CD14-positive monocyte (primary cell): ENCODE measurements around the gene PKNOX2. TPM values are rescaled to one million over a fixed set of nuclear protein-coding genes. Genes with fewer than 3 reads are reported as not detected.

Source experiments
- DNase-seq, 3 donors: peaks; one replicate each; pipeline ENCODE4 v3.0.0-alpha.2; 2011 to 2022
- H2AFZ ChIP-seq: 2 replicates; pipeline ENCODE4 v1.6.0; 2012; ENCODE audit warnings: mild to moderate bottlenecking, low read depth, low read length, inconsistent platforms; ENCODE audit not compliant: insufficient read depth, poor library complexity, severe bottlenecking
- H3K27ac ChIP-seq, 2 donors: 1 replicate in 1 of 2; 2 replicates in 1 of 2; pipeline ENCODE4 v1.5.1; 2012 to 2013; ENCODE audit warnings: low read length in 2 of 2, control low read depth in 1 of 2, inconsistent platforms in 1 of 2, low read depth in 1 of 2, mild to moderate bottlenecking in 1 of 2
- H3K27me3 ChIP-seq, 2 donors: one replicate each; pipeline versions ENCODE4 v1.6.0 to v1.6.1; 2011 to 2013; ENCODE audit warnings: low read length in 2 of 2; ENCODE audit not compliant: control insufficient read depth in 2 of 2, insufficient read depth in 2 of 2
- H3K36me3 ChIP-seq, 2 donors: replicated peaks in 1 of 2; 1 replicate in 1 of 2; 2 replicates in 1 of 2; pipeline versions ENCODE4 v1.5.1 to v1.6.1; 2012 to 2013; ENCODE audit warnings: low read length in 2 of 2, control low read depth in 1 of 2, inconsistent platforms in 1 of 2, mild to moderate bottlenecking in 1 of 2; ENCODE audit not compliant: insufficient read depth in 2 of 2, control insufficient read depth in 1 of 2
- H3K4me1 ChIP-seq, 2 donors: 1 replicate in 1 of 2; 2 replicates in 1 of 2; pipeline versions ENCODE4 v1.5.1 to v1.6.1; 2012 to 2013; ENCODE audit warnings: low read length in 2 of 2, control low read depth in 1 of 2, inconsistent platforms in 1 of 2, mild to moderate bottlenecking in 1 of 2, moderate library complexity in 1 of 2; ENCODE audit not compliant: insufficient read depth in 2 of 2, control insufficient read depth in 1 of 2
- H3K4me2 ChIP-seq: replicated peaks from 2 replicates; pipeline ENCODE3; 2012; ENCODE audit warnings: low read length, moderate library complexity, mild to moderate bottlenecking; ENCODE audit not compliant: poor library complexity, severe bottlenecking; ENCODE audit errors: extremely low read depth
- H3K4me3 ChIP-seq, 3 experiments: fragments of 200-600 bp in 1 of 3; sonication (generic) in 1 of 3; replicated peaks in 1 of 3; 1 replicate in 2 of 3; 2 replicates in 1 of 3; pipeline ENCODE4 v1.5.1; 2011 to 2013; ENCODE audit warnings: low read length in 3 of 3, mild to moderate bottlenecking in 3 of 3, control low read depth in 2 of 3, low read depth in 2 of 3, inconsistent platforms in 1 of 3, moderate library complexity in 1 of 3
- H3K79me2 ChIP-seq: 2 replicates; pipeline ENCODE4 v1.6.0; 2012; ENCODE audit warnings: mild to moderate bottlenecking, control low read depth, inconsistent platforms, low read length, moderate library complexity; ENCODE audit not compliant: insufficient read depth
- H3K9ac ChIP-seq: 2 replicates; pipeline ENCODE4 v1.6.0; 2017; ENCODE audit warnings: low read length, mild to moderate bottlenecking; ENCODE audit not compliant: insufficient read depth, poor library complexity, severe bottlenecking
- H3K9me3 ChIP-seq, 2 donors: replicated peaks in 1 of 2; 1 replicate in 1 of 2; 2 replicates in 1 of 2; pipeline versions ENCODE4 v1.5.1 to v1.6.1; 2012 to 2013; ENCODE audit warnings: low read length in 2 of 2, control low read depth in 1 of 2; ENCODE audit not compliant: control insufficient read depth in 1 of 2, insufficient read depth in 1 of 2
- H4K20me1 ChIP-seq: 2 replicates; pipeline ENCODE4 v1.6.0; 2012; ENCODE audit warnings: mild to moderate bottlenecking, low read length, control low read depth, moderate library complexity; ENCODE audit not compliant: insufficient read depth
- H3K27ac Mint-ChIP-seq, 7 donors: one replicate each; pipeline ENCODE4 v1.8.0; 2020; ENCODE audit warnings: mild to moderate bottlenecking in 7 of 7, mixed read lengths in 7 of 7, moderate library complexity in 6 of 7, inconsistent platforms in 2 of 7
- H3K27me3 Mint-ChIP-seq, 3 donors: one replicate each; pipeline ENCODE4 v1.8.0; 2021 to 2022; ENCODE audit warnings: low read depth in 3 of 3, mild to moderate bottlenecking in 3 of 3, mixed read lengths in 3 of 3, moderate library complexity in 3 of 3, inconsistent platforms in 1 of 3
- H3K36me3 Mint-ChIP-seq, 2 donors: one replicate each; pipeline ENCODE4 v1.8.0; 2020; ENCODE audit warnings: mixed read lengths in 2 of 2, inconsistent platforms in 1 of 2, mild to moderate bottlenecking in 1 of 2
- H3K4me1 Mint-ChIP-seq: one replicate; pipeline ENCODE4 v1.8.0; 2020; ENCODE audit warnings: mild to moderate bottlenecking, mixed read lengths
- H3K4me3 Mint-ChIP-seq, 2 donors: one replicate each; pipeline ENCODE4 v1.8.0; 2020; ENCODE audit warnings: mild to moderate bottlenecking in 2 of 2, mixed read lengths in 2 of 2, moderate library complexity in 1 of 2
- H3K9me3 Mint-ChIP-seq, 7 donors: one replicate each; pipeline ENCODE4 v1.8.0; 2020 to 2022; ENCODE audit warnings: mixed read lengths in 7 of 7, mild to moderate bottlenecking in 6 of 7, moderate library complexity in 6 of 7, inconsistent platforms in 2 of 7
- CTCF ChIP-seq: fragments of 200-600 bp; IDR thresholded peaks from one replicate; pipeline ENCODE4 v1.8.0; 2022; ENCODE audit warnings: antibody characterized with exemption, mild to moderate bottlenecking
- WGBS: methylation state at CpG from one replicate; pipeline ENCODE4 v1.1.5; 2013; ENCODE audit warnings: missing lambda C conversion rate; ENCODE audit not compliant: insufficient coverage; 5-methylcytosine and 5-hydroxymethylcytosine counted together
- intact Hi-C, 2 donors: fragments of 100-400 bp; cut with micrococcal nuclease; formaldehyde crosslinking; loops; one replicate each; pipeline versions ENCODE4 v1.15.0 to v1.15.1; 2023
- polyA plus RNA-seq, 3 donors: library from polyadenylated mRNA; depleted of rRNA in 1 of 3; unstranded in 2 of 3; stranded (reverse) in 1 of 3; fragments of 300-500 nt in 2 of 3; fragments of >200 nt in 1 of 3; fragmentation: Illumina TruSeq in 2 of 3; gene quantifications; 1 replicate in 2 of 3; 2 replicates in 1 of 3; pipeline ENCODE4 v1.2.3, GENCODE V29; 2012 to 2021

PKNOX2 gene
- polyA plus RNA-seq, 3 donors, result not detected

- H3K4me1 ChIP-seq, result no peaks in the 10 kb centered on the region
- Mint-ChIP-seq H3K27me3 (peaks cover 8 to 18% (median 11%) of the 10 kb centered on the region in 3 donors), H3K9me3 (peaks cover 0 to 1% (median 0%) of the 10 kb centered on the region in 7 donors), H3K4me1 (no peaks in the 10 kb centered on the region), H3K36me3 (no peaks in the 10 kb centered on the region), H3K4me3 (no peak overlapping the region), H3K27ac (no peak overlapping the region)
- no peak overlapping the region for H2AFZ ChIP-seq
- no peaks in the 10 kb centered on the region for H4K20me1 ChIP-seq
- no peaks in the 10 kb centered on the region for H3K79me2 ChIP-seq
- no peak overlapping the region for H3K27ac ChIP-seq
- TF ChIP-seq CTCF, result no peak
- WGBS, result 87% methylated on average over 8 of the region's 9 CpGs
- H3K27me3 ChIP-seq, result peaks cover 3 to 9% of the 10 kb centered on the region in 2 donors
- no peak overlapping the region for H3K4me3 ChIP-seq
- no peak overlapping the region for H3K4me2 ChIP-seq
- H3K9ac ChIP-seq, result no peak overlapping the region
- DNase-seq, result no peak
- intact Hi-C loops, result no loop called here
- H3K36me3 ChIP-seq, result no peaks in the 10 kb centered on the region
- H3K9me3 ChIP-seq, result no peaks in the 10 kb centered on the region
Observed at GRCh38 chr11:125393331-125393730, 228.8 kb downstream of the PKNOX2 start.

- Histone ChIP-seq H3K79me2 (no peaks in the 10 kb centered on the region), H4K20me1 (no peaks in the 10 kb centered on the region), H3K4me2 (no peak overlapping the region), H3K4me1 (no peaks in the 10 kb centered on the region), H2AFZ (no peak overlapping the region), H3K27ac (no peak overlapping the region), H3K4me3 (no peak overlapping the region), H3K36me3 (no peaks in the 10 kb centered on the region), H3K9me3 (no peaks in the 10 kb centered on the region), H3K9ac (no peak overlapping the region), H3K27me3 (peaks cover 3 to 9% of the 10 kb centered on the region in 2 donors)
- intact Hi-C loops, result no loop called here
- no peaks in the 10 kb centered on the region for H3K4me1 Mint-ChIP-seq
- H3K9me3 Mint-ChIP-seq, result peaks cover 0 to 1% (median 0%) of the 10 kb centered on the region in 7 donors
- no peaks in the 10 kb centered on the region for H3K36me3 Mint-ChIP-seq
- TF ChIP-seq CTCF, result no peak
- no peak overlapping the region for H3K4me3 Mint-ChIP-seq
- H3K27me3 Mint-ChIP-seq, result peaks cover 8 to 21% (median 14%) of the 10 kb centered on the region in 3 donors
- 100% methylated on average over 2 of the region's 2 CpGs for WGBS
- no peak for DNase-seq
- H3K27ac Mint-ChIP-seq, result no peak overlapping the region
Observed at GRCh38 chr11:125394296-125394695, 229.7 kb downstream of the PKNOX2 start.
